ENCODE measurements around the gene CAPNS1. TPM values are rescaled to one million over a fixed set of nuclear protein-coding genes. Genes with fewer than 3 reads are reported as not detected.

Gene CAPNS1
- total and polyA plus RNA-seq, 12 donors: 745 to 1,095 (median 894) TPM

GRCh38 chr19:36114721-36115452 lies 25.0 kb upstream of the CAPNS1 start, which contains the start of gene POLR2I:
POLR2I (minus strand) TSS chr19:36114875; CDS start chr19:36114856, 19 bp downstream.
- Histone ChIP-seq H3K27me3 (no peaks in the 10 kb centered on the region), H3K27ac (peak within 1 kb of the TSS; percentile 41 to 93 (median 89)), H3K9me3 (no peaks in the 10 kb centered on the region), H3K4me1 (peaks cover 7 to 30% (median 24%) of the 10 kb centered on the region in 9 donors), H3K36me3 (peaks cover 0 to 68% (median 11%) of the 10 kb centered on the region in 9 donors), H3K4me3 (peak within 1 kb of the TSS; percentile 71 to 90 (median 78))
- ATAC-seq (peak; percentile 93 to 98 (median 96)), DNase-seq (peak; percentile 98 to 100)
- WGBS, 2 donors: 0 to 1% methylated on average over 60 of the region's 60 CpGs
- TF ChIP-seq, protein P1, sequence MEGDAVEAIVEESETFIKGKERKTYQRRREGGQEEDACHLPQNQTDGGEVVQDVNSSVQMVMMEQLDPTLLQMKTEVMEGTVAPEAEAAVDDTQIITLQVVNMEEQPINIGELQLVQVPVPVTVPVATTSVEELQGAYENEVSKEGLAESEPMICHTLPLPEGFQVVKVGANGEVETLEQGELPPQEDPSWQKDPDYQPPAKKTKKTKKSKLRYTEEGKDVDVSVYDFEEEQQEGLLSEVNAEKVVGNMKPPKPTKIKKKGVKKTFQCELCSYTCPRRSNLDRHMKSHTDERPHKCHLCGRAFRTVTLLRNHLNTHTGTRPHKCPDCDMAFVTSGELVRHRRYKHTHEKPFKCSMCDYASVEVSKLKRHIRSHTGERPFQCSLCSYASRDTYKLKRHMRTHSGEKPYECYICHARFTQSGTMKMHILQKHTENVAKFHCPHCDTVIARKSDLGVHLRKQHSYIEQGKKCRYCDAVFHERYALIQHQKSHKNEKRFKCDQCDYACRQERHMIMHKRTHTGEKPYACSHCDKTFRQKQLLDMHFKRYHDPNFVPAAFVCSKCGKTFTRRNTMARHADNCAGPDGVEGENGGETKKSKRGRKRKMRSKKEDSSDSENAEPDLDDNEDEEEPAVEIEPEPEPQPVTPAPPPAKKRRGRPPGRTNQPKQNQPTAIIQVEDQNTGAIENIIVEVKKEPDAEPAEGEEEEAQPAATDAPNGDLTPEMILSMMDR (IDR thresholded peaks at IDR 0.05): no peak
- intact Hi-C loops (cut with DNase I): loop anchor here in 8 of 10 donors (1.0 to 10.0 kb wide), 8 partner anchors 50 to 120 kb away; partner anchors contain the start of genes THAP8 (in 4 of the 8), WDR62 (in 4 of the 8), SDHAF1 (in 1 of the 8) and ZNF146 (in 1 of the 8)

DNA sequence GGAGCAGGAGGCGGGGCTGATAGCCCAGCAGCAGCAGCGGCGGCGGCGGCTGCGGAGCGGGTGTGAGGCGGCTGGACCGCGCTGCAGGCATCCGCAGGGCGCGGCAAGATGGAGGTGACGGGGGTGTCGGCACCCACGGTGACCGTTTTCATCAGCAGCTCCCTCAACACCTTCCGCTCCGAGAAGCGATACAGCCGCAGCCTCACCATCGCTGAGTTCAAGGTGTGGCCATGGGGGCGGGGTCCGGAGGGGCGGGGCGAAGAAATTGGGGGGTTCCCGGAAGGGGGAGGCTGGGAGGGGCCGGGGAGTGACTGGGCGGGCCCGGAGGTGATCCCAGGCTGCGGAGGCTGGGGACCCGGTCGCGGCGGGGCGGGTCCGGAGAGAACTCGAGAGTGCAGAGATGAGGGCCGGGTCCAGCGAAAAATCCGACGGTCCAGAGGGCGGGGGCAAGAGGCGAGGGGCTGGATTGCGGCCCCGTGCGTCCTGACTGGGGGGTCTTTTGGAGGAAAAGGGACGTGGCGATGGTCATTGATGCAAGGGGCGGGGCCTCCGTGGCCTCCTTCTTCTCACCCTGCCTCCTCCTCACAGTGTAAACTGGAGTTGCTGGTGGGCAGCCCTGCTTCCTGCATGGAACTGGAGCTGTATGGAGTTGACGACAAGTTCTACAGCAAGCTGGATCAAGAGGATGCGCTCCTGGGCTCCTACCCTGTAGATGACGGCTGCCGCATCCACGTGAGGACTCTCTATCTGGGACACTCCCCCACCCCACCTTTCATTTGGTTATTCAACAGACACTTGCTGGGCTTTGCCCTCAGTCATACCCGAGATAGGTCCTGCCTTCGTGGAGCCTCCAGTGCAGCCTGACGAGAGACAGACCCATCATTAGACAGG lies 24.2 kb upstream of the CAPNS1 start, which contains the start of gene TBCB:
TBCB (plus strand) TSS at position 16 of the 891 bp plus-strand sequence; CDS start at position 109, 93 bp downstream.
- ATAC-seq (peak; percentile 34 to 70 (median 50)), DNase-seq (peak; percentile 83 to 87)
- Histone ChIP-seq H3K27ac (peak within 1 kb of the TSS; percentile 41 to 93 (median 89)), H3K36me3 (peaks cover 0 to 73% (median 18%) of the 10 kb centered on the region in 9 donors), H3K9me3 (no peaks in the 10 kb centered on the region), H3K27me3 (no peaks in the 10 kb centered on the region), H3K4me1 (peaks cover 7 to 30% (median 24%) of the 10 kb centered on the region in 9 donors), H3K4me3 (peak within 1 kb of the TSS; percentile 71 to 90 (median 78))
- intact Hi-C loops (cut with DNase I): loop anchor here in 7 of 10 donors (1.0 to 10.0 kb wide), 6 partner anchors 51 to 121 kb away; partner anchors contain the start of genes THAP8 (in 4 of the 7), WDR62 (in 4 of the 7), SDHAF1 (in 1 of the 7) and ZNF146 (in 1 of the 7)
- WGBS, 2 donors: 2 to 4% methylated on average over 43 to 59 of the region's 59 CpGs
- TF ChIP-seq, protein P1 (IDR thresholded peaks at IDR 0.05): no peak

- ATAC-seq: no peak
- TF ChIP-seq, protein P1 (IDR thresholded peaks at IDR 0.05): no peak
- H3K4me3 ChIP-seq: peak overlapping the region in 9 of 10 donors; percentile 71 to 90 (median 76)
- WGBS, 2 donors: 95 to 100% methylated on average over 1 of the region's 1 CpG
- H3K27ac ChIP-seq: peak overlapping the region in 8 of 10 donors; percentile 84 to 93 (median 90)
- DNase-seq: no peak
- intact Hi-C loops (cut with DNase I): loop anchor here in 3 of 10 donors (10.0 kb wide), 3 partner anchors 51 to 121 kb away; partner anchors contain the start of genes SDHAF1 (in 1 of the 3), THAP8 (in 1 of the 3) and WDR62 (in 1 of the 3)
- peaks cover 0 to 70% (median 18%) of the 10 kb centered on the region in 9 donors for H3K36me3 ChIP-seq
- peaks cover 7 to 30% (median 24%) of the 10 kb centered on the region in 9 donors for H3K4me1 ChIP-seq
- H3K27me3 ChIP-seq: no peaks in the 10 kb centered on the region
- H3K9me3 ChIP-seq: no peaks in the 10 kb centered on the region
Measured at GRCh38 chr19:36116344-36116637, 23.6 kb upstream of the CAPNS1 start.
